AG08396 (cell line): ENCODE results near the gene OS9.
A peak's percentile ranks its signal among the peaks of the same experiment; 100 is the strongest.

Source experiments
- DNase-seq: peaks from one replicate; pipeline ENCODE4 v3.0.0; 2012; ENCODE audit warnings: low spot score, mixed read lengths

The OS9 gene

DNA sequence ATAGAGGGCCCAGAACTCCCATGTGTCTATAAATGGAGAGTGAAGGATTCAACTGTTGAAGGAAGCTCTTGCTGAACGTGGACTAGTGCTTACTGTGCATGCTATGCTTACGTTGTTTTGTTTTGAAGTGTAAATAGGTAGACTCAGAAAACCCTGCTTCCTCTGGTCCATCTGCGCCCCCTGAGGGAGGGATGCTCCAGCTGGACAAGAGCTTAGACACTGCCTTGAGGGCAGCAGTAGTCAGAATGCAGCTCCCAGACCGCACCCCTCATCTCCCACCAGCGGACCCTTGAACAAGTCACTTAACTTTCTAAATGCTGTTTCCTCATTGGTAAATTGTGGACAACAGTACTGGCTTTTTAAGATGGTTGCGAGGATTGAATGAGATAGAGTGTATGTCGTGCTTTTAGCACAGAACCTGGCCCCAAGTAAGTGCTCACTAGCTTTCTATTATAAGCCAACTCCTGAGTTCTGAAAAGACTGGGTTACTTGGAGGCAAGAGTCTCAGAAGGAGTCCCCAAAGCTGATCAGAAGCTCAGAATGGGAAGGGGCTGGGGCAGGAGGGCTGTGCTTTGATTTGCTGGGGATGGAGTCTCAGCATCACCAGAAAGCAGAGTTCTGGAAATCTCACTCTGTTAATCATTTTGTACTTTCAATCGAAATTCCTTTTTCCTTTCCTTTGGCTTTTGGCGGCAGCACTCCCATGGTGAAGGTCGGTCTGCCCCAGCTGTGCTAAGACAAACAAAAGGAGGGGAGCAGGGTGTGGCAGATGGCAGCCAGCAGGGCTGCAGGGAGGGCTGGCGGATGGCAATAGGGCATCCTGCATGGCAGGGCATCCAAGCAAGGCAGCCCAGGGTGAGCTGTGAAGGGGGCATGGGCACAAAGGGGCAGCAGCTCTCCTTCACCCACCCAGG is 29.0 kb downstream of the OS9 start:
- DNase-seq, result no peak

DNA sequence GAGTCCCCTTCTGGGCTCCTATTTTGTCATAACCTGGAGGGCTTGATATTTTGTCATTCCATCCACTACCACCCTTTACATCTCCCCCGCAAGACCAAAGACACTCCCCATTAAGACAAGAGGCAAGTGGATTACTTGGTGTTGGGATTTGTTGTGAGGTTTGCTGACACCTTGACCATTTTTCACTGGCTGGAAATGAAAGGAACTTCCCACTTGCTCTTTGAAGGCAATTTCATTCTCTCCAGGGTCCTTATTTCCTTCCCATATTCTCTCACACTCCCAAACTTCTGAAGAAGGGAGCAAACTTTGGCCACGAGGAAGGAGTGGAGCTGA is 29.7 kb downstream of the OS9 start:
- DNase-seq, result no peak

DNA sequence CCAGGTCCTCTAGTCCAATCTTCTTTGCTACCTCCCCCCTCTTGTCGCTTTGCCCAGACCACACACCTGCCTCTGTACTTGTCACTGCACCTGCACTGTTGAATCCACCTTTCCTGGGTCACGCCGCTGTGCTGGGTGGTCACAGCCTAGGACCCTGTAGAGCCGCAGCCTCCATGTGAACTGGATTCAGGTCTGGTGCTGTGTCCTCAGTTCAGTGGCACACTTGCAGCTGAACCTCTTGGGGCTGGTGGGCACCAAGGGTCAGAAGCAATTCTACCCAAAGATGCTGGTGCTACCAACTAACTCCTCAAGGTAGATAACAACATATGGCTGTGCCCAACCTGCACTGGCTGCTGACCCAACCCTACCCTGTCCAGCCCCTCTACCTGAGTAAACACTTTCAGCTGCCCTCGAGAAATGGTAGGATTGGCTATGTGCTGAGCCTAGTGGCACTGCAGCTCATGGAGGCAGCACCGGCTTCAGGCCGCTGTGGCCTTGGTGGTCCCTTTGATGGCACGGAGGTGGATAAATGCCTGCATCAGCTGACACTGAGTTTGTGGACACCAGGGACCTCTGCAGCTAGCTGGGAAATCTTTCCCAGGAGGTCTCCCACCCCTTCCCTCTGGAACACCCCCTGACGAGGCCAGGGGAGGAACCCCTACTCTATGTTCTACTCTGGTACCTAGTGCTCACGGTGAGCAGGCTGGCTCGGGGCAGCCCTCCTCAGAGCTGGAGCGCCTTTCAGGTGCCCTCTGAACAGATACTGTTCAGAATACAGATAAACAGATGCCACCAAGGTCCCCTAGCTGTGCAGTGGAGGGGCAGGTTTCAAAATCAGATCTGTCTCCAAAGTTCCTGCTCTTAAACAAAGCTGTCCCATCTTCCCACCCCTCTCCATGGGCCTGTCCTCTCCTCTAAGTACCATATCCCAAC is 30.3 kb downstream of the OS9 start:
- DNase-seq, result no peak

DNA sequence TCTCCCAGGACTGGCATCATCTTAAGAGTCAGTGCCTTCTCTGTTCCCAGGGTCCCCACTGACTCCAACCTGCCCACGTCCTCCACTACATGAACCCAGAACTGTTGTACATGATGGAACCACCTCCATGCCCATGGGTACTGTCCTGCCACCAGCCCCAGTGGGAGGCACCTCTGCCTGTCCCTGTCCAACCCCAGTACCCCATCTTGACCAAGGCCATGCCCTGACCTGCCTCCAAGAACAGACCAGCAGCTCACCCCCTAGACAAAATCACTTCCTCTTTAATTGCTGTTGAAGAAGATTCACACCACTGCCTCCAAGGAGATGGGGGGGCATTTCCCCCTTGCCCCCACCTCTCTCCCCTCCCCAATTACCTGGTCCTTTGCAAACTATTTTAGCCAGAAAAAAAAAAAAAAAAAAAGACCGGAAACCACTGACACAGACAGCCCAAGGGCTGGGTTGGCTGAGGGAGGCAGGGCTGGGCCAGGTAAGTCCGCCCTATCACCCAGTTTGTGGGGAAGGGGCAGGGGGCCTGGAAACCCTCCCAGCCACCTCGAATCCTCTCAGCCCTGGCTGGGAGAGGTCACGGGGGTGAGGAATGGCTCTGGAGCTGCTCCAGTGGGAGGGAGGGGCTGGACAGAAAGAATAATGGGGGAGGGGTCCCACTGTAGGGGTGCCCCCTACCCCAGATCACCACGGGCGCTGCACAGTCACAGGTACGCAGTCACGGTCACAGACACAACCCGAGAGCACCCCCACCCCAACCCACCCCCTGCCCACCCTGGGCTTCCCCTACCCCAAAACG is 31.2 kb downstream of the OS9 start:
- DNase-seq, result no peak

DNA sequence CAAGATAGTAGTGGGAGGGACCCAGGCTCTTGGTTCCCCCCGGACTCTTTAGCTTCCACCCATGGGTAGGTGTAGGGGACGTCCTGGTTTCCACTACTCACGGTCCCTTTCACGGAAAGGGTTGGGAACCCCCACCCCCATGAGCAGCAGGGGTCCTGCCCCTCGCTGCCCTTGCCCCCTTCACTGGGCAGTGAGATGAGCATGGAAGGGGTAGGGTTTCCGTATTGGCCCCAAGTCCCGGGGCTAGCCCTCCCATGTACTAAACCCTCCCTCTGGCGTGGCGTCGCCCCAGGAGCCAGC is 31.9 kb downstream of the OS9 start:
- DNase-seq, result no peak

DNA sequence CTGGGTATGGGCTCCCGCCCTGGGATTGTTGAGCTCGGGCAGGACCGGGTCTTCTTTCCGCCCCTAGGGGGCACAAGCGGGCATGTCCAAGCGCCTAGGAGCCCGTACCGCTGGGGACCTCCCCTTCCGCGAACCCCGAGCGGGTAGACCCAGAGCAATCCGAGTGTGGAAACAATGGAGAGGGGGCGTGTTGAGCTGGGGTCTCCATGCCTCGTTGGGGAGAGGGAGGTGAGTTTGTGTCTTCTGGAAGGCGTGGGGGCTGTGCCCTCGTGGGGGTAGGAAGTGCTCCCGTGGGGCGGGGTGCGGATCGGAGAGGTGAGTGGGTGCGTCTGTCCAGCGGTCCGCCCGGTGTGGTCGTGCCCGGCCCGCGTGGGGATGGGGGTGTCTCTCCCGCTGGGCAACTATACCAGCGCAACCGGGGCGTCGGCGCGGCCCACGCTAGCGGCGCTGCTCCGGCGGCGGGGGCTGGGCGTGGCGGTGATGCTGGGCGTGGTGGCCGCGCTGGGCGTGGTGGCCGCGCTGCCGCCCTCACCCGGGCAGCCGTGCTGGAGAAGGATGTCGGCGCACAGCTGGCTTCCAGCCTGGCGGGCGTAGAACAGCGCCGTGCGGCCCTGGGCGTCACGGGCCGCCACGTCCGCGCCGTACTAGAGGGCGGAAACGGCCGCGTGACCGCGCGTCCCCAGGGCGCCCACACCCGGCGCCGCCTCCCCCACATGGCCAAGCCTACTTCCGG is 32.4 kb downstream of the OS9 start:
- DNase-seq, result peak; percentile 95

DNA sequence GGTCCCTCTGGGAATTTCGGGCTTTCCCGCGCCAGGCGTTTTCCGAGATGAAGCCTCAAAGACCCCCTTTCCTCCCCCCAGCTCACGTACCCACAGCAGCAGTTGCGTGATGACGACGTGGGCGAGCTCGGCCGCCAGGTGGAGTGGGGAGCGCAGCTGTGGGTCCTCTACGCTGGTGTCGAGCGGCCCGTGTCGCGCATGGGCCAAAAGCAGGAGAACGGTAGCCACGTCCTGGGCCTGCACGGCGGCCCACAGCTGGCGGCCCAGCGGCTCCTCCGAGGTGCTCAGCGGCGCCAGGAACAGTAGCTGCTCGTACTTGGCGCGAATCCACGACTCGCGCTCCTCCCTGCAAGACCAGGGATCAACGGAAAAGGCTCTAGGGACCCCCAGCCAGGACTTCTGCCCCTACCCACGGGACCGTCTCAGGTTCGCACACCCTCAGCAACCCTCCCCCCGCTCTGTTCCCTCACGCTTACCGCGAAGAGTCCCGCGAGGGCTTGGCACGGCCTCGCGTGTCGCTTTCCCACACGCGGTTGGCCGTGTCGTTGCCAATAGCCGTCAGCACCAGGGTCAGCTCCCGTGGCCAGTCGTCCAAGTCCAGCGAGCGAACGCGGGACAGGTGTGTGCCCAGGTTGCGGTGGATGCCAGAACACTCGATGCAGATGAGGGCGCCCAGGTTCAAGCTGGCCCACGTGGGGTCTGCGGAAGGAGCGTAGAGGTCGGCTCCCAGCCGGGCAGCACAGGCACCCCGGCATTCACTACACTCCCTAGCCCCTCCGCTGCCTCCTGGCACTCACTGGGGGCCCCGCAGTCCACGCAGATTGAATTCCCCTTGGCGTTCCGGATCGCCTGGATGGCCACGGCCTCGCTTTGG is 33.2 kb downstream of the OS9 start:
- no peak for DNase-seq

DNA sequence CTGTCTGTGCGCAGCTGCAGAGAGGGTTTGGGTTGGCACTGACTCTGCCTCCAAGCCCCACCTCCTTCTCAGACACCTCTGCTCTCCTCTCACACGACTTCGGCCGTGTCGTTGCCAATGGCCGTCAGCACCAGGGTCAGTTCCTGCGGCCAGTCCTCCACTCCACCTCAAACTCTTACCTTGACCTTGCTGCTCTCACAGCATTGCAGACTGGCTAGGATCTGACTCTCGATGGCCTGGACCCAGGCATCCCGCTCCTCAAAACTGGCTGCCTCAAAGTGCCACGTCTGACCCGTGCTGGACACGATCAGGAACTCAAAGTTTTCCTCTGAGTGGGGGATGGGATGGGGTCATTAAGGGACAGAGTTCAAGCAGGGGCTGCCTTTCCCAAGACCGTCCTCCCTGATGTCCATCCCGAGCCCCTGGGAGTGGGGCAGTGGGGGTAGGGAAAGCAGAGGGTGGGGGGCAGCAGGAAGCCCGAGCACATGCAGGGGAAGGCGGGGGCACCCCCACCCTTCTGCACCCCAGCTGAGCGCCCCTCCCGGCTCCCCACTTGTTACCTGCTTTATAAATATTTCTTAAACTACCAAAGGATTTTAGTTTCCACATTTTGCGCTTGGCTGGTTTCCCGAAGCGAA is 33.9 kb downstream of the OS9 start:
- no peak for DNase-seq

DNA sequence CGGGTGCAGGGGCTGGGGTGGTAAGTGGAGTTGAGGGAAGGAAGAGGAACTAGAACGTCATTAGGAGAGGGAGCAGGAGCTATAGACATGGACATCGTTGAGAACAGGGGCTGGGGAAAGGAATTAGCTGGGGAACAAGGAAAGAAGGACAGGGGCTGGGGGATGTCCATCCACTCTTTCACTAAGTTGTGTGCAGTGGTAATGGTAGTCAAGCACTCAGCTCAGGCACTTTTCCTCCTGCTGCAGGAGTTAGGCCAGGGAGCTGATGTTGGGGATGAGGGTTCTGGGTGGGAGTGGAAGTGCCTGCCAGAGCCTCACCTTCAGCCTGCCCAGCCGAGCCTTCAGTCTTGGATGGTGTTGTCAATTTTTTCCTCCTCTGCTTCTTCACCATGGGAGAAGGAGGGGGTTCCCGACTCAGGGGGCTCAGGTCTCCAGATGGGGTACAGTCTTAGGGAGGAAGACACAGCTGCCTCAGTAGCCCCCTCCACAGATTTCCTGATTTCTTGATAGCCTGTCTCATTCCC is 35.5 kb downstream of the OS9 start:
- DNase-seq, result no peak

DNA sequence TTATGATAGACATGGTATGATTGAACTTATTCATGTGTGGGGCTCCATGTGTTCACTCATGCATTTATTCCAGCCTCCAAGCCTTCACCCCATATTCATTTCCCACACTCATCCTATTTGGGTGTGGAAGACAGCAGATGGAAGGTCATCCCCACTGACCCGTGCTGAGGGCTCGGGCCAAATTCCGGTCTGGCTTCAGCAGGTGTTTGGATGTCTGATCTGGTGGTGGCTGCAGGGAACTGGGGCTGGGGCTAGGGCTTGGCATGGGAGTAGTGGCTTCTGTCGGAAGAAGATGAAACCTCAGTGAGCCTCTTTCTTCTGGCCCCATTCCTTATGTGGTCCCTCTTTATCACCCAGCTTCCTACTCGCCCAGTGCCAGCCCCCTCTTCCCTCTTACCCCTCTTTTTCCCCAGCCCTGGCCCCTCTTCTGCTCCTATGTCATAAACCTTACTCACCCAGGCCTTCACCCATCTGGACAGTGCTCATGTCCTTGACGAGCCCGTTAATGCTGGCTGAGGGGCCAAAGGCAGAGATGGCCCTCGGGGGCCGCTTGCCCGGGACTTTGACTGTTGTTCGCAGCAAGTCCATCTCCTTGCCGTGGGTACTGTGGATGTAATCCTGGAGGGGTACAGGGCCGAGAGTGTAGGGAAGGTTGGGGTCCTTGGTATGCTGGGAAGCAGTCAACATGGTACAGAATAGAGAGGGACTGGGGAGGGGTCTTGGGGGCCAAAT is 36.6 kb downstream of the OS9 start:
- DNase-seq, result no peak

DNA sequence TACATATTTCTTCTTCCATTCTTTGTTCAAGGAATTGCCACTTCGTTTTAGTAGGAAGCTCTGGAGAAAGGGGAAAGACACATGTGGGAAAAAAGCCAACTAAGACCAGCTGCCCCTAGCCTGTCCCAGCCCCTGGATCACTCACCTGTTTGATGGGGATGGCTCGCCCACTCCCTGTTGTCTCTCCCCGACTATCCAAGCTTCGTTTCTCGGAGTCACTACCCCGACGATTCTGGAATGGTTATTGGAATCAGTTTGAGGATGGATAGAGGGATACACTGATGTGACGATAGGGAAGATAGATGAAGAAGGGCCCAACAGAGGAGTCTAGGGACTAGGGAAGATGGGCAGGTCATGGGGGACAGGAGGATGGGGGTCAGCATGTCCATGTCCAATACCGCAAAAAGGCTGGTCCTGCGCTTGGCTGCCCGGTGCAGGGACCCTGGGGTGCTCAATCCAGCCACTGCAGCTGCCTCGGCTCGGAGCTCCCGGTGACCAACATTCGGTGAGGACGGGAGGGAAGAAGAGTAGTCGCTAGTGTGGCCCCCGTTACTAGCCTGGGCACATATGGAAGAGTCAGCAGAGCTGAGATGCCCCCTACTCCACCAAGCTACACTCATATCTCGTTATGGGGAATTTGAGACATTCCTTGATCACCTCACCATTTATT is 37.6 kb downstream of the OS9 start:
- no peak for DNase-seq

DNA sequence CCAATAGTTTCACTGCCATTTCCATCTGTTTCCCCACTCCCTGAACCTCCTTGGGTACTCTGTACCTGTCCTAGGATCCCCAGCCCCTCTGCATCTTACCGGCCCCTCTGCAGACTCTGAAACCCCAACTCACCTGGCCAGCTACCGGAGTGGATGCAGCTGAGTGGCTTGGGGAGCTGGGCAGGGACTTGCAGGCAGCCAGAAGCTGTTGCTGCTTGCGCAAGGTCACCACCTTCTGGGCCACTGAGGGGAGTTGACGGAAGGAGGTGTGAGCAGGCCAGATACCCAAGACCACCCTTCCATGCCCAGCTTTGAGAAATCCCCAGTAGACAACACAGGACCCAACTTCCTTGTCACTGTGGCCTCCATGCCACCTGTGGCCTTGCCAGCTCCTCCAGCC is 38.3 kb downstream of the OS9 start:
- no peak for DNase-seq

DNA sequence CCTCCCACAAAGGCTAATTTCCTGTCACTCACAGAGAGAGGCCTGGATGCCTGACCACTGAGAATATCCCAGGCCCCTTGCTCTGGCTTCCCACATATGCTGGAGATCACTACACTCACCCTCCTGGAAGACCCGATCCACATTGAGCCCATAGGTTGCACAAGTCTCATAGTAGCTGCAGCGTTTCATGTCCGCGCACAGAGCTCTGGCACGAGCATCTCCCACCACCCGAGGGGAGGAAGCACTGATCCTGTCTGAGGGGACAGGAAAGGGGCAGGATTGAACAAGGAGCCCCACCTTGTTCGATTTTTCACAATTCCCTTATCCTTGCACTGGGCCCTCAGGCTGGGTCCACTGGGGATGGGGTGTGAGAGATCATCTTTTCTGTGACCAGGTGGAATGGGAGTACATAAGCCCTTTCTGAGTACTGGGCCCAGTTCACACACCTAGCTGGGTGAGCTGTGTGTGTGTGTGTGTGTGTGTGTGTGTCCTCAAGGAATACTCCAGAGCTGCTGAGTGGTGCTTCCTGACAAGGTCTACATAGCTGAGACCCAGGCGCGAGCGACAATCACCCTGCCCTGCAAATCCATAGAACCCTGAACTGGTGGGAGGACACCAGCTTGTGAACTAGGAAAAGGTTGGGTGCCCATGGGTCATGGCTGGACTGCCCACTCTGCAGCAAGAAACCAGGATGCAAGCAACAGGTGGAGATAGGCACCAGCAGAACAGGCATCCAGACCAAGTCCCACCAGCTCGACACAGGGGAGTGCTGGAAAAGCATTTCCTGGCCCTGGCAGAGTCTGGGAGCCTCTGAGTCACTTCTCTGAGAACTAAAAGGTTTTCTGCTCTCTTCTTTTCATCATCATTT is 39.0 kb downstream of the OS9 start:
- DNase-seq, result no peak

DNA sequence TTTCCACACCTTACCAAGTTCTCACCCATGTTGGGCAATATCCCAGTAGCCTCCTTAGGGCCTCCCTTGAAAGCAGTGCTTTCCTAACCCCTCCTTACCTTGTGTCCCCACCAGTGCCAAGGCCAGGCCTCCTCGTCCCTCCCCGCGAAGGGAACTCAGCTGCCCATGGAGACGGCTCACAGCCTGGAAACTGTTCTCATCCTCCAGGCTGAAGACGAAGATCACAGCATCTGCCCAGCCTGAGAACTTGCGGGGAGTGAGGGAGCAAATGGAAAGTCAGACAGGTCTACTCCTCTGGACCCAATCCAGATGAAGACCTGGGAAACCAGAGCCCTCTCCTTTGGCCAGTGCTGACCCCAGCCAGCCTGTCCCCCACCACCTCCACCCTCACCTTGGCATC is 40.0 kb downstream of the OS9 start:
- DNase-seq, result no peak

DNA sequence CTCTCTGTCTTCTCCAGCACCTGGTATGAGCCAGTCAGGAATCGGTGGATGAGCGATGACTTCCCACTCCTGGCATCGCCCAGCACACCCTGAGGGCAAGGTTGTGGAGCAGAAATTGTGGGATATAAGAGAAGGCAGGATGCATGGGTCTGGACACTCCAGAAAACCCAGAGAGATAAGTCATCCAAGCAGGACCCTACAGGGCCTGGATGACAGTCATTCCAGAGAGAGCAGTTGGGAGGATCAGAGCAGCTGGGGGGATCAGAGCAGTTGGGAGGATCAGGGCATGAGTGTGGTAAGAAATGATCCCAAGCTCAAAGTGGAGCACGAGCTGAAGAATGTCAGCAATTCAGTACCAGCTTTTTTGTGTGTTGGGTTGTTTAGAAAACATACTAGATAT is 40.7 kb downstream of the OS9 start:
- no peak for DNase-seq

DNA sequence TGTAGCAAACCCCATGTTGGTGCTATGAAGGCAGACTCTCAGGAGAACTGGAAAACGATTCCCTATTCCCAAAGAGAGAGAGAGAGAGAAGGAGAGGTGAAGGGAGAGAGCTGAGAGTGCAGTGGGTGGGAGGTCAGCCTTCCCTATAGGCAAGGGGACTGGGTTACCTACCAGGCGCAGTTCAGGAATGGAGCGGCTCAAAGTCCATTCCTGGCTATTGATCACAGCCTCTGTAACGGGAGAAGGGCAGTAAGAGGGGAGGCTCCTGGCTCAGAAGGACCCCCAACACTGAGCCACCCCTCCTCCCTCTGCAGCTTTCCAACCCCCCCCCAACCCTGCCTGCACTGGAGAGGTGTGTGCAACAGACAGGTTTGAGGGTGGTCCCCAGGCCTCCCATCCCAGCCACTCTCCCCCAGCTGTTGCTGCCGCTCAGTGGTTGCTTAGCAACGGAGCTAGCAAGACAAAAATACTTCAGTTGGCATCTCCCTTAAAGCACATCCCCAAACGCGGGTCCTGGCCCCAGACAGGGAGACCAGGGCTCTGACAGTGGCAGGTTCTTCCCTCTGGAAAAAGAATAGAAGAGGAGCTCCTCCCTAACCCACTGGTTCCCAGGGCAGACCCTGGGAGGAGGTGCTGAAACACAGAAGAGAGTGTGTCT is 41.4 kb downstream of the OS9 start:
- no peak for DNase-seq
